Transverse colon (tissue), 4 donors: Measurements from ENCODE around the gene NRARP.

Experiments
- EP300 ChIP-seq: sonication (generic); formaldehyde crosslinking; IDR thresholded peaks from one replicate; pipeline ENCODE4 v1.6.1; 2017; ENCODE audit warnings: antibody characterized with exemption, low read depth
- POLR2A ChIP-seq: fragments of 450-650 bp; IDR thresholded peaks from one replicate; pipeline ENCODE4 v1.6.1; 2016; ENCODE audit warnings: antibody characterized with exemption, mild to moderate bottlenecking, moderate library complexity
- POLR2AphosphoS5 ChIP-seq, 3 donors: sonication (generic); formaldehyde crosslinking; IDR thresholded peaks; one replicate each; pipeline ENCODE4 v1.6.1; 2016; ENCODE audit warnings: antibody characterized with exemption in 3 of 3
- TF ChIP-seq, protein P1 (sequence below), 5 experiments: fragments of 200-600 bp in 3 of 5; fragments of 450-650 bp in 2 of 5; sonication (generic) in 3 of 5; IDR thresholded peaks; 1 replicate in 2 of 5; 2 replicates in 3 of 5; pipeline ENCODE4 v1.5.1; 2016 to 2017; ENCODE audit warnings: antibody characterized with exemption in 5 of 5, inconsistent platforms in 3 of 5, mild to moderate bottlenecking in 2 of 5, moderate library complexity in 1 of 5

DNA sequence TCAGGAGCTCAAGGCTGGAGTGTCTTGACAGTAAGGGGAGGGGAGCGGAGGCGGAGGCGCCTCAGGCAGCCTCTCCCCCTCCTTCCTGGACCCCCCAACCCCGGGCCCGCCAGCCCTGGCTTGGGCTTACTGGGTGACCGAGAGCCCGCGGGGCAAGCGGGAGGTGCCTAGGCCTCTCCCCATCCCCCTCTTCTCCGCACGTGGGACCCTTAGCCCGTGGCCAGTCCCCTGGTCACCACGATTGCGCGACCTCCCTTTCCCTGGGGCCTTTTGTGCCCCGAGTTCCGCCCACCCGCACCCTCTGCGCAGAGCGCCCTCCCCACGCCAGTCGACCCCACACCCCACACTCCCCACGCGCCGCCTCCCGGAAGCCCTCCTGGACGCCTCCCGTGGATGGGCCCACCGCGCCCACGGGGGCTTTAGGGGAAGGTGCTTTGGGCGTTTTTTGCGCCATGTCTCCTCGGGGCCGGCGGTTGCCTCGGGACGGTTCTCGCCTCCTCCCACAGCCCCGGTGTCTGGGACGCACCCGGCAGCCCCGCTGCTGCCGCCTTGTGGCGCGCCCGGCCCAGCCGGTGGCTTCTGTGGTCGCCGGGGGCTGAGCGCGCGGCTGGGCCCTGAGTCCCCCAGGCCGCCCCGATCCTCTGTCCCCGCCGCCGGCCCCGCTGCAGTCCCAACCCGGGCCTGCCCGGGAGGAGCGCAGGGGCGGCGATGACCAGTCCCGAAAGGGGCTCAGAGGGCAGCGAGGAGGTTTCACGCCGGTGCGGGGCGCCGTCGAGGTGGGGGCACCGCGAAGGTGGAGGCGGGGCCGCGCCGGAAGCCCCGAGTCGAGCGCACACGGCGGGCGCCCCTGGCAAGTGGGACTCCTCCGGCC, 21.4 kb downstream of the NRARP start:
- TF ChIP-seq EP300 (no peak), POLR2A (no peak), POLR2AphosphoS5 (IDR thresholded peaks at IDR 0.05) (no peak)
- TF ChIP-seq, protein P1, sequence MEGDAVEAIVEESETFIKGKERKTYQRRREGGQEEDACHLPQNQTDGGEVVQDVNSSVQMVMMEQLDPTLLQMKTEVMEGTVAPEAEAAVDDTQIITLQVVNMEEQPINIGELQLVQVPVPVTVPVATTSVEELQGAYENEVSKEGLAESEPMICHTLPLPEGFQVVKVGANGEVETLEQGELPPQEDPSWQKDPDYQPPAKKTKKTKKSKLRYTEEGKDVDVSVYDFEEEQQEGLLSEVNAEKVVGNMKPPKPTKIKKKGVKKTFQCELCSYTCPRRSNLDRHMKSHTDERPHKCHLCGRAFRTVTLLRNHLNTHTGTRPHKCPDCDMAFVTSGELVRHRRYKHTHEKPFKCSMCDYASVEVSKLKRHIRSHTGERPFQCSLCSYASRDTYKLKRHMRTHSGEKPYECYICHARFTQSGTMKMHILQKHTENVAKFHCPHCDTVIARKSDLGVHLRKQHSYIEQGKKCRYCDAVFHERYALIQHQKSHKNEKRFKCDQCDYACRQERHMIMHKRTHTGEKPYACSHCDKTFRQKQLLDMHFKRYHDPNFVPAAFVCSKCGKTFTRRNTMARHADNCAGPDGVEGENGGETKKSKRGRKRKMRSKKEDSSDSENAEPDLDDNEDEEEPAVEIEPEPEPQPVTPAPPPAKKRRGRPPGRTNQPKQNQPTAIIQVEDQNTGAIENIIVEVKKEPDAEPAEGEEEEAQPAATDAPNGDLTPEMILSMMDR (IDR thresholded peaks at IDR 0.05): peak in 2 of 5 experiments; percentile 16 to 27
